Ectodermal cell (in vitro differentiated cells): ENCODE measurements around the gene PROX1.

Experiments
- H3K27ac ChIP-seq: 2 replicates; pipeline ENCODE4 v1.7.0; 2013; ENCODE audit warnings: mild to moderate bottlenecking, low read depth, low read length; ENCODE audit not compliant: insufficient read depth, poor library complexity, severe bottlenecking
- H3K27me3 ChIP-seq: 2 replicates; pipeline ENCODE4 v1.7.0; 2013; ENCODE audit warnings: mild to moderate bottlenecking, low read length; ENCODE audit not compliant: insufficient read depth, control insufficient read depth, poor library complexity, severe bottlenecking
- H3K36me3 ChIP-seq: one replicate; pipeline ENCODE4 v1.7.0; 2013; ENCODE audit warnings: low read length; ENCODE audit not compliant: control insufficient read depth, insufficient read depth
- H3K4me1 ChIP-seq: one replicate; pipeline ENCODE4 v1.7.0; 2013; ENCODE audit warnings: low read length; ENCODE audit not compliant: control insufficient read depth, insufficient read depth
- H3K4me3 ChIP-seq: 2 replicates; pipeline ENCODE4 v1.7.0; 2013; ENCODE audit warnings: low read depth, low read length, control low read depth; ENCODE audit not compliant: insufficient read depth
- H3K9me3 ChIP-seq: 2 replicates; pipeline ENCODE4 v1.7.0; 2013; ENCODE audit warnings: mild to moderate bottlenecking, low read length, moderate library complexity; ENCODE audit not compliant: control insufficient read depth
- WGBS, 2 experiments: methylation state at CpG; one replicate each; pipeline ENCODE4 v1.1.7; 2013; ENCODE audit warnings: missing lambda C conversion rate in 2 of 2; 5-methylcytosine and 5-hydroxymethylcytosine counted together

PROX1 gene

DNA sequence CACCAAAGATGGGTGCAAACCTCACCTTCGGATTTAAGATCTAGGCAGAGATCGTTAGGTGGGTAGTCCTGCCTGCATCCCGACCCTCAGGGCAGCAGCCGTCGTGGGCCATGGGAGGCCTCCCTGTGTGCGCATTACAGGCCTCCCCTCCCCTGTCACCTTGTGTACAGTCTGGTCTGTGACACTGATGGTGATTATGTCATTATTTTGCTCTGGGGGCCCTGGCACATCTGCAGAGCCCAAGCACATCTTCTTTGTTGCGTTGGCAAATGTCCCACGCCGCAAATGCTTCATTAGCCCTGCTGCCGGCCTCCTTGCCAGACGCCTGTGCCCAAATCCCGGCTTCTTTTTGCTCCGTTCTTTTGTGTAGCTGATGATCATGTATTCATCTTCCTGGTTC lies 31.7 kb downstream of the PROX1 start:
- Histone ChIP-seq H3K36me3 (no peaks in the 10 kb centered on the region), H3K4me3 (no peak overlapping the region), H3K27ac (no peak overlapping the region), H3K4me1 (peaks cover 6% of the 10 kb centered on the region), H3K27me3 (no peaks in the 10 kb centered on the region), H3K9me3 (no peaks in the 10 kb centered on the region)
- WGBS, 2 experiments: 95 to 96% methylated on average over 13 of the region's 13 CpGs

DNA sequence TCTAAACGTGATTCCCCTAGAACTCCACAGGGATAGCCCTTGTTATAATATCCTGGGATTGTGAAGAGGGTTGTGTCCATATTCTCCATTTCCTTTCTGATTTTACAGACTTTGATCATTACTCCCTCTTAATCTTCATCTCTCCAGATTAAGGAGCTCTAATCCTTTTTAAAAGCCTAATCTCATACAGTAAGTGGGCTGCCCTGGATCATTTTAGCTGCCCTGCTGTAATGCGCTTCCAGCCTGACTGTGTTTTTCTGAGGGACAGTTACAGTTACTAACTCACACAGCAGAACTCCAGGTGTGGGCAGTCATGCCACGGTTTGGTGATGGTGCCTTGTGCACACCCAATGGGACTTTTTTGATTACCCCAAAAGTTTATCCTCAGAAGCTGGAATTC lies 33.5 kb downstream of the PROX1 start:
- Histone ChIP-seq H3K4me3 (no peak overlapping the region), H3K36me3 (no peaks in the 10 kb centered on the region), H3K27me3 (no peaks in the 10 kb centered on the region), H3K27ac (no peak overlapping the region), H3K9me3 (no peaks in the 10 kb centered on the region), H3K4me1 (peaks cover 6% of the 10 kb centered on the region)
- 88 to 93% methylated on average over 3 of the region's 3 CpGs for WGBS, 2 experiments

DNA sequence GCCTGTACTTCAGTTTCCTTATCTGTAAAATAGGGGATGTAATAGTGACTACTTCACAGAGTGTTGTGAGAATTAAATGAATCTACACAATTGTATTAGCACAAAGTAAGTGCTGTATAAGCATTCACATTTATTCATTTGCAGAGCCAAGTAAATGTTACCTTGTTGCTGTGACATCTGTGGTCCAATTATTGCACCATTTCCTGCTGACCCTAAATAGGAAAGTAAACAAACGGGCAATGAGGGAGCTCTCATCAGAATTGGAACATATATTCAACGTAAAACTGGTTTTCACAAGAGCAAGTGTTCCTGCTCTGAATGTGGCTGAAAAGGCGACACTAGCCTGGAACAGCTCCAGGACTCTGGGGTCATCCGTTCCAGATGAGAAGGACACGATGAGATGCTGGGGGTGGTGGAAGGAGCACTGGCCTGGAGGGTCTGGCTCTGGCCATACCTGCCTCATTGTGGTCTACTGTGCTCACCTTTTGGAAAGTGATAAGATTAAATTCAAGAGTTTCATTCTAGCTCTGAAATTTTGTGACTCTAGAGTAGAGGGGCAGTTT lies 34.5 kb downstream of the PROX1 start:
- H3K4me1 ChIP-seq: peaks cover 15% of the 10 kb centered on the region
- no peak overlapping the region for H3K4me3 ChIP-seq
- H3K36me3 ChIP-seq: no peaks in the 10 kb centered on the region
- WGBS, 2 experiments: 92 to 95% methylated on average over 5 of the region's 5 CpGs
- no peaks in the 10 kb centered on the region for H3K9me3 ChIP-seq
- no peaks in the 10 kb centered on the region for H3K27me3 ChIP-seq
- H3K27ac ChIP-seq: no peak overlapping the region

DNA sequence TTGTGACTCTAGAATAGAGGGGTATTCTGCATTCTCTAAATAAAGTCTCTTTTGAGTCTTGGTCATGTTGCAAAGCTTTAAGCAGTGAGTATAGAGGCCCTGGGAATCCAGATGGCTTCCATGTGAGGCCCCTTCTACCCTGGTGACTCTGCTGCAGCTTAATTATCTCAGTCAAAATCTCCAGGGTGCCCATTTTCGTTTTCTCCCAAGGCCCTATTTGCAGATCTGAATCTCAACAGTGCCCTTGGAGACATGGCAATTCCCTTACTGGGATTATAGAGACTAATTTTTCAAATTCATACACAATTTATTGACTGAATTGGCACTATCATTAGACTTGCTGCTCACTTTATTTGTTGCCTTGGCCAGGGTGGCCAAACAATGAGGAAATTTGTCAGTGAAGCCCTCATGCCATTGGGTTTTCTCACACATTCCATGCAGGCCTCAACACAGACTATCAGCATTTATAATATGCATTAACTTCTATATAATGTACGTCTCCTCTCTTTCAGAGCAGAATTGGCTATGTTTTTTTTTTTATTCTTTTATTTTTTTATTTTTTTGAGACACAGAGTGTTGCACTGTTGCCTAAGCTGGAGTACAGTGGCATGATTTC lies 35.1 kb downstream of the PROX1 start:
- WGBS, 2 experiments: 44 to 51% methylated on average over 1 of the region's 2 CpGs
- no peak overlapping the region for H3K4me3 ChIP-seq

GRCh38 chr1:214026985-214027384 lies 39.2 kb downstream of the PROX1 start:
- H3K9me3 ChIP-seq: no peaks in the 10 kb centered on the region
- H3K27ac ChIP-seq: no peak overlapping the region
- H3K36me3 ChIP-seq: no peaks in the 10 kb centered on the region
- H3K4me1 ChIP-seq: peaks cover 47% of the 10 kb centered on the region
- no peaks in the 10 kb centered on the region for H3K27me3 ChIP-seq
- 15 to 20% methylated on average over 5 of the region's 5 CpGs for WGBS, 2 experiments
- H3K4me3 ChIP-seq: no peak overlapping the region

More for the DNA sequence above, 35.1 kb downstream of the PROX1 start:
- no peaks in the 10 kb centered on the region for H3K27me3 ChIP-seq
- no peaks in the 10 kb centered on the region for H3K36me3 ChIP-seq
- no peaks in the 10 kb centered on the region for H3K9me3 ChIP-seq
- H3K27ac ChIP-seq: no peak overlapping the region
- H3K4me1 ChIP-seq: peaks cover 12% of the 10 kb centered on the region

GRCh38 chr1:214027498-214027897 lies 39.7 kb downstream of the PROX1 start:
- Histone ChIP-seq H3K4me1 (peaks cover 47% of the 10 kb centered on the region), H3K36me3 (no peaks in the 10 kb centered on the region), H3K9me3 (no peaks in the 10 kb centered on the region), H3K27ac (no peak overlapping the region), H3K4me3 (no peak overlapping the region), H3K27me3 (no peaks in the 10 kb centered on the region)
- WGBS, 2 experiments: 74 to 76% methylated on average over 4 of the region's 5 CpGs

- Histone ChIP-seq H3K36me3 (no peaks in the 10 kb centered on the region), H3K27me3 (no peaks in the 10 kb centered on the region), H3K27ac (no peak overlapping the region), H3K9me3 (no peaks in the 10 kb centered on the region), H3K4me1 (peaks cover 47% of the 10 kb centered on the region), H3K4me3 (no peak overlapping the region)
- 82 to 90% methylated on average over 5 of the region's 5 CpGs for WGBS, 2 experiments
These were observed 40.3 kb downstream of the PROX1 start for GRCh38 chr1:214028095-214028494.

GRCh38 chr1:214028649-214029406 lies 41.1 kb downstream of the PROX1 start:
- no peak overlapping the region for H3K27ac ChIP-seq
- H3K36me3 ChIP-seq: no peaks in the 10 kb centered on the region
- H3K4me1 ChIP-seq: peaks cover 47% of the 10 kb centered on the region
- H3K9me3 ChIP-seq: no peaks in the 10 kb centered on the region
- H3K27me3 ChIP-seq: no peaks in the 10 kb centered on the region
- 77 to 83% methylated on average over 9 of the region's 9 CpGs for WGBS, 2 experiments
- H3K4me3 ChIP-seq: no peak overlapping the region

DNA sequence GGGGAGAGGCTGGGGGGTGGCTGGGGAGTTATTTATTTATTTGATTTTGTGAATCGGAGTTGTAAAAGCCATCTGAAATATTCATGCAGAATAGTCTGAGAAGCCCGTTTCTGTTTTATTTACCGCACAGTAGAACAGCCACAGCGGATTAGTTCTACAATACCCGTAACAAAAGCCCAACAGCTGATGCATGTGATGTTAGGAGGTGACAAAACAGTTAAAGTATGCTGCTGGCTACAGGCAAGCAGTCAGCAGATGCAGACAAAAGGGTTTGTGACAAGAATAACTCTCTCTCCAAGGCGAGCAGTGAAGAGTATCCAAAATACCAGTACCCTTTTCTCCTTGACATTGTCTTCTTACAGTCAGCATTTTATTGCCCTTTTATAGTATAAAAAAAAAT lies 42.0 kb downstream of the PROX1 start:
- H3K27ac ChIP-seq: peak overlapping the region; percentile 72
- no peaks in the 10 kb centered on the region for H3K36me3 ChIP-seq
- no peak overlapping the region for H3K4me3 ChIP-seq
- H3K9me3 ChIP-seq: no peaks in the 10 kb centered on the region
- H3K27me3 ChIP-seq: no peaks in the 10 kb centered on the region
- WGBS, 2 experiments: 10 to 15% methylated on average over 5 to 6 of the region's 6 CpGs
- H3K4me1 ChIP-seq: peaks cover 47% of the 10 kb centered on the region

GRCh38 chr1:214031267-214031650 lies 43.5 kb downstream of the PROX1 start:
- no peak overlapping the region for H3K4me3 ChIP-seq
- 3 to 6% methylated on average over 5 of the region's 5 CpGs for WGBS, 2 experiments
- no peaks in the 10 kb centered on the region for H3K9me3 ChIP-seq
- H3K27ac ChIP-seq: peak overlapping the region; percentile 72
- no peaks in the 10 kb centered on the region for H3K36me3 ChIP-seq
- H3K27me3 ChIP-seq: no peaks in the 10 kb centered on the region
- peaks cover 47% of the 10 kb centered on the region for H3K4me1 ChIP-seq
